NCI-H187 (cell line): ENCODE measurements around the gene AMFR.

Experiments
- DNase-seq, 2 experiments: peaks; one replicate each; lab custom pipeline; 2025; lab: John Stamatoyannopoulos, UW

AMFR gene

DNA sequence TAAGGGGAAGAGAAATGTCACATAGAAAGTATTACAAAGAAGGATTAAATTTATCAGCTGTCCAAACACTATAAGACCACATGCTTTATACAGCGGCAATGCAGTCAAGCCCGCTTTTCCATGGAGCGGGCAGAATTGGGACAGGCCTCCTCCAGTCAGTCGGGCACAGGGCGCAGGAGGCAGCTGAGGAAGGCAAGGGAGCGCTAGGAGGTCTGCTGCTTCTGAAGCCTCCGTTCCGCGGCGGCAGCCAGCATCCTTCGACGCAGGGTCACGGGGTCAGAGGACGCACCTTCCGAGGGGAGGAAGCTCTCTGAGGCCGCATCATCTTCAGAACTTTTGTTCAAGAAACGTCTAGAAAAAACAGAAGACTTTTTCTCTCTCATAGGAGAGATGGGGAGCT lies 62.6 kb downstream of the AMFR start:
- DNase-seq = no peak

DNA sequence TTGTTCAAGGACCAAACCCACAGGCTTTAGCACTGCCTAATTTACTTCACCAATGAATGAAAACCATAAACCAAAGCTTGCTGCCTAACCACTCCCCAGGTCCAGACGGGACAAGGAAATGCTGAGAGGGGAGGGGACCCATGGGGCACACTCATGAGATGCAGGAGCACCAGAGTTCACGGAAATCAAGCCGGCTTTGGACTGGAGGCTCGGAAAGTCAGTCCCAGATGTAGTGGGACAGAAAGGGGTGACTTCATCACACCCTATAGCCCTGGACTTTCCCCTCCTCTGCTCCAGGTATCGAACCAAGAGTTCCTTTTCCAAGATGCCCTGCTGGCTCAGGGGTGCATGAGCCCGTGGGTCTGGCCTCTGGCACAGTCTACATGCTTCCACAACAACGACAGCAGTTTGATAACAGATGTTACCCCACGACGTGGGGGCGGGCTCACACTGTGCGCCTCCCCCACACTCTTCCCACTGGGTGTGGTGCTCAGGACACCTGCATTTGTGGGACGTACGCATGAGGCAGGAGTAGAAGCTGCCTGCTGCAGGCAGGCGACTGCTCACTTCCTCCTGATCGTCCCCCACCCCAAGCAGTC lies 63.2 kb downstream of the AMFR start:
- DNase-seq = no peak

DNA sequence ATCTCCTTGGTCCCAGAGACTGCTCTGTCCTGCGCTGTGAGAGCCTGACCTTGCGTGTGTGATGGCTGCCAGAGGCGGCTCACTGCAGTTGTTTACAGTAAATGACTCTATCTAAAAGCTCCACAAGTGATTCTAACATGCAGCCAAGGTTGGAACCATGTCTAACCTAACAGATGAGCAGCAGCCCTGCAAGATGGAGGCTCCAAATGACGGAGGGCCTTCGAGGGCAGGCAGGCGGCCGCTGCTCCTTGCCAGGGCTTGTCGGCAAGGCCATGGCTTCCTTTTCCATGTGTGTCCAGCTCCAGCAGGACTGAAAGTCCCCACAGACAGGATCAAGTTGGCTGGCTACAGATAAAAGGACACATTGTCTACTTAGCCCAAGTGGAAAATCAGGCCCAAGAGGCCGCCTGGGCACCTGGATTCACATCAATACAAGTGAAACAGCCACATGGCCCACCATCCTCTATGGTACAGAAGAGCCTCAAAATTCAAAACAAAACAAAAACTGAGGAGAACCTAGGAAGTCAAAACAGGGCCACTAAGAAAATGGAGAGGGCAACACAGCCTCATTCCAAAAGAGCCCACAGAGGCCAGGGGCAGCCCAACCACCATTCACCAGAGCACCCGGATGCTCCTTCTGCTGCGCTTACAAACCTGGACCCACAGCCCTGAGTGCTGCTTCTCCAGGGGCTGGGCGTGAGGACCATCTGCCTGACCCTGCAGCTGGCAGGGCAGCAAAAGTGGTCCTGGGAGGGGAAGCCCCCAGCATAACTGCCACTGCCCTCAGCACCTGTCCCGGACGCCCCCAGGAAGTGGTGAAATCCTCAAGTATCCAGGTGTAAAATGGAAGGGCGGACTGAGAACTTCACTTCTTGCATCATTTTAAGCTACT lies 65.0 kb downstream of the AMFR start:
- no peak for DNase-seq

DNA sequence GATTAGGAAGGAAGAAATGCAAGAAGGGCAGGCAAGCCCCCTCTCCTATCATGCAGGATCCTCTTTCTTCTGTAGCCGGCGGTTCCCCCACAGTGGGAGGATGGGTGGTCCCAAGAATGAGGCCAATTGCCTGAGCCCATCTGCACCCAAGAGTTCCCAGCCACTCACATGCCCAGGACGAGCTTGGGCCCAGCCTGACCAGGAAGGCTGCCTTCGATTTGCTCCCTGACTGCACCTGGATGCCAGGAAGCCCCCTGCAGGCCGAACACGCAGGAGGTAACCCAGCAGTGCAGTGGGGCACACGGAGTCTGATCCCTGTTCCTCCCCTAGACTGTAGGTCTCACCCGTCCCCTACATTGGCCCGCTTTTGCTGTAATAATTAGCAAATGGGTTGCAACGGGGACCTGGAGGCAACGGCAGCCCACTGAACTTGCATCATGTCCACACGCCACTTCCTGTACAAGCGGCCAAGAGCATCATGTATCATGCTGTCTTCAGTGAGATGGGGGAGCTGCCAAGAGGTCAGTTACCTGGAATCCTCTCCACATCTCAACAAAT lies 67.5 kb downstream of the AMFR start:
- DNase-seq = no peak

DNA sequence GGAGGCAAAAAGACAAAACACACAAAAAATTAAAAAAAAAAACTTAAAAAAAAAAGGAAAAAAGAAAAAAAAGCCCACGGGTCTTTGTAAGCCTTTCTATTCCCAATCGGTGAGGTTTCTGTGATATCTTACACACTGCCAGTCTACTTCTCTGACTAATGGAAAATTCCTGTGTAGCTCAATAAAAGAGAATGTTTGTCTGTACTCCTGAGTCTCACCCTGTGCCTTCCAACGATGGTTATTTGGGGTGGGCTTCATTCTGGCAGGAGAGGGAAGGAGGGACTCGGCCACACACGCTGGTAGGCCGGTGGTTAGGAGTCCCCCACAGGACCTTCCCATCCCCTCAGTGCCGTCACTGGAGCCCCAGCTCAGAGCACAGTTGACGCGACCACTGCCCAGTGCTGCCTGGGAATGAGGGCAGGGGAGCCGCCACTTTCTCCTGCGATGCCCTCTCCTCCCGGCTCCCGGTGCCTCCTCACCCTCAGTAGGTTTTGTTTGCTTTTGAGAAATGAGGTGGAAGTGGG lies 68.0 kb downstream of the AMFR start:
- no peak for DNase-seq

DNA sequence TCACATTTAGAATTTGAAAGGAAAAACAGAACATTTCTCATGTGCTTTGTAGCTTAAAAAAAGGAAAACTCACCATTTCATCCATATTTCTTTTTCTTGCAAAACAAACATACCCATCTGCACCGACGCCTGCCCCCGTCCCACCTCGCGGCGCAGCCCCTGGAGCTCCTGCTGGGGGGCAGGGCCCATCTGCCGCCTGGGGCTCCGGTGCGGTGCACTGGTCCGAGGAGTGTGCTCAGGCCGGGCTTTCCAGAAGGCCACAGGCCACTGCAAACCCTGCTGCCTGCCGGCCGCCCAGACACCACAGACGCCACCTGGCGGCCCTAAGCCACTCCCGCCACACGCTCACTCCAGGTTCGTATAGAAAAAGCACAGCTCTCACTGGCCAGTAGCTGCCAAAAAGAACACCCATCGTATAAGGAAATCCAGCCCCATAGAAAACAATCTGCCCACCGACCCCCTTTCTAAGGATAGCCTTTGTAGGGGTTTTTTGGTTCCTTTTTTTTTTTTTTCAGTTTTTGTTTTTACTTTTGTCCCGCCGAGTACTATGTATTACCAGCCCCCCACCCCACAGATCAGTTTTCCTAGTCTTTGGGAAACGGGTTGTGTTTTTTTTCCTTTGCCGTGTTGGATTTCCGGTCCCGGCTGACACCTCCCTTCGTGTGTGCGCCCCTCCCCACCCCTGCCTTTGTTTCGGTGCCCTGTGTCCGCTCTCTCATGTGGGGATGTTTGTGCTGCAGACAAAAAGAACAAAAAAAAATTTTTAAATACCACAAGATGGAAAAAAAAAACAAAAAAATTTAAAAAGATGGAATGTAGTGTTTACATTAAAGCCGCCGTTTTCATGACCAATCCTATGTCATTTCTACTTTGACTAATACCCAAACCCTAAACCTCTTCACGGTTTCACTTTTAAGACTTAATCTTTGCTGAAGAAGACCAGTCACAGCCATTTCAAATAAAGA lies 68.8 kb downstream of the AMFR start:
- DNase-seq = peak in 1 of 2 experiments; percentile 9

DNA sequence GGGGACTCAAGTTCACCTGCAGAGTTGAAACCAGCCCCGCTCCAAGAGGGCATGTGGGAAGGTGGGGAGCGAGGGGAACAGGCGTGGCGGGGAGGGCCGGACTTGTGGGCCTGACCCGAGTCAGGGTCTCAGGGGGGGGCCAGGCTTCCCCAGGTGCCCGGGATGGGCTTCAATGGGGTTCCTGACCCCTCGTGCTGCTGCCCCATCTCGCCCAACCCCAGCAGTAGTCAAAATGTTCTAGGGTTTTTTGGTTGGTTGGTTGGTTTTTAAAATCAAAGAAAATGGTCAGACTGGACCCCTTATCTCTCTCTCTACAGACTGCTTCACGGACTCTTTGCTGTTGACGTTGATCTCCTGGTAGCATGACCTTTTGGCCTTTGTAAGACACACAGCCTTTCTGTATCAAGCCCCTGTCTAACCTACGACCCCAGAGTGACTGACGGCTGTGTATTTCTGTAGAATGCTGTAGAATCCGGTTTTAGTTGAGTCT lies 69.5 kb downstream of the AMFR start:
- DNase-seq = no peak

DNA sequence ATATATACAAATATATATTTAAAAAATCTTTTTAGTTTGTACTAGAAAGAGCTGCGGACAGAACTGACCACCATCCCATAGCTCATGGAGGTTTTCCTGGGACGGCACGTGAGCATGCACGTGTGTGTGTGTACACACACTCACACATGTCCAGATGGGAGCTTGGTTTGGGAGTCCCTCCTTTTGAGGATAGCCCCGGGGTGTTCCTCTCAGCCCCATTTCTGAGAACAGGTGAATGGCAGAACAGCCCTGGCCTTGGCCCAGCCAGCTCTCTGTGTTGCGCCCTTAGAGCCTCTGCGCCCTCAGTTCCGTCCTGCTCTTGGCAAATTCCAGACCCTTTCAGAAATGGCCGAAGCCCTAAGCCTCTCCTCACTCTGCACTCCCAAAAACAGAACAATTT lies 70.1 kb downstream of the AMFR start:
- no peak for DNase-seq

DNA sequence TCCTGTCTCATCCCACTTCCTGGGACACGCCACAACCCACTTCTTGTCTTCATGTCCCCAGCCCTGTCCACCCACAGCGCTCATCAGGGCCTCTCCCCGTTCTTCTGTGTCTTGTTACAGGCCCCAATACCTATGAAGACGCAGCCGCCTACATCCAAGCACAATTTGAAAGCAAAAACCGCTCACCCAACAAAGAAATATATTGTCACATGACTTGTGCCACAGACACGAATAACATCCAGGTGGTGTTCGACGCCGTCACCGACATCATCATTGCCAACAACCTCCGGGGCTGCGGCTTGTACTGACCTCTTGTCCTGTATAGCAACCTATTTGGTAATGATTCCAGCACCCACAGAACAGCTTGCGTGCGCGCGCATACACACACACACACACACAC lies 70.6 kb downstream of the AMFR start:
- no peak for DNase-seq

DNA sequence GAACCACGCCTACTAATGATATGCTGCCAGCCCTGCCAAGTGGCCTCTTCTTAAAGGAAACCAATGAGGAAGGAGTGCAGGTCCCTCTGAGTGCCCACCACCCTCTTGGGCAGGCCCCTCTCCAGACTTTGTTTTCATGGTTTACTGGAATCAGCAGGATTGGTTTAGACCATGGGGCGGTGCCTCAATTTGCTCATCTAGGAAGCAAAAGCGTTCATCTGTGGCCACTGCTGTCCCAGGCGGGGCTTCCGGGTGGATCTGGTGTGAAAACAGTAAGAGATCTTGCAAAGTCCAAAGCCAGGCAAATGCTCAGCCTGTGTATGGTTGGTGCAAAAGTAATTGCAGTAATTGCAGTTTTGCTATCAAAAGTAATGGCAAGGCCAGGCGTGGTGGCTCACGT lies 71.3 kb downstream of the AMFR start:
- no peak for DNase-seq

DNA sequence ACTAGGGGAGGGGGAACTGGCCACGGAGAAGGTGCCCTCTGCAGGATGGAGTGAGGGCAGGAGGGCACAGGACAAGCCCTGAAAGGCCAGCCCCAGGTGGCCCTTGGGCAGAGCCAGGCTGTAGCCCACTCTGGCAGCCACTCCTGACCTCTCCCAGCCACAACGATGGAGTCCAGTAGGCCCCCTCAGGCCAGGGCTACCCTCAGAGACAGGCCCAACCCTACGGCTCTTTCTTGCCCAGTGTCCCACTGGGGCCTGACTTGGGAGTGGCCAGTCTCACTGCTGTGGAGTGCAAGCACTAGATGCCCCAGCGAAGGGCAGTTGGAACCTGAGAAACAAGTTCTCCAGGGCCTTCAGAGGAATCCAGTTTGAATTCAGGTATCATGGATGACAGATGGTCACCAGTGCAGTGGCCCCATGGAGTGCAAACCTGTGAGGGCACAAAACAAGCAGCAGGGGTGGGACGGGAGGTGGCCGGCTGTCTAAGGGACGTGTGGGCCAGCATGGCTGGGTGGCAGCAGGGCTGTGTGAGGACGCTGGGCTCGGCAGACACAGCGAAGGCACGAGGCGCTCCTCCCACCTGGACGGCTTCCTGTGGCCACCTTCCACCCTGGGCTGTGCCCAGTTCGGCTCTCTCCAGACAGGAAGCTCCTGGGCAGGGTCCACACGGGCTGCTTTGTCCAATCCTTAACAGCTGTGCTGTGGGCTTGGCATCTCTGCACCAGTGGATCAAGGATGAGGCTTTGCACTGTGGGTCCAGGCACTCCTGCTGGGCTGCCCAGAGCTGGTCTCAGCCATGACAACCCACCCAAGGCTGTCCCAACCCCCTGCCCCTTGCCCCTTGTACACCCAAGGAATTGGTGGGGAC lies 72.1 kb downstream of the AMFR start:
- no peak for DNase-seq

DNA sequence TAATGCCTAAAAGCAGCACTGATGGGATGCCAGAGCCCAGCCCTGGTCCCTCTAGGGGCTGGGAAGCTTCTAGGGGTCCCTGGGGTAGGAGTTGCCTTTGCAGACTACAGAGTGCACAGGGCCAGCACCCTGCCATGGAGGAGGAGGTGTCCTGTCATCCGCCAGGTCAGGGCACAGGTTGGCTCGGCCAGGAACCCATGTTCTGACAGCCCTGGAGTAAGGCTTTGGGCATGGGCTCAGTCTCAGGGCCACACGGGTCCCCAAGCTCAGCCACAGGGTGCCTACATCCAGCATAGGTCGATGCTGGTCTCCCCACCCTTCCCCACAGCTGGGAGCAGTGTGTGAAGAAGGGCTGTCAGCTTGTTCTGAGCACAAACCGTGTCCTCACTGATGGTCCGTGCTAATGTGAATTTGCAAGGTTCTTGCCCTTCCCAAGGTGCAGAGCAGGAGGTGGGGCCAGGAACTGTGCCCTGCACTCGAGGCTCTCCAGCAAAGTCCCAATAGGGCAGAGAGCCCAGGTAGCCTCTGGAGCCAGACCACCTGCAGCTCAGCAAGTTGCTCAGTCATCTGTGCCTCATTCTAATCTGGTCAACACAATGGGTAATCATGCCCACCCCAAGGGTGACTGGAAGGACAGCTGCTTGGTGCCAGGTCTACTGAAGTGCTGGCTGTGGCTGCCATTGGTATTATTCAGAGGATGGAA lies 72.8 kb downstream of the AMFR start:
- no peak for DNase-seq

DNA sequence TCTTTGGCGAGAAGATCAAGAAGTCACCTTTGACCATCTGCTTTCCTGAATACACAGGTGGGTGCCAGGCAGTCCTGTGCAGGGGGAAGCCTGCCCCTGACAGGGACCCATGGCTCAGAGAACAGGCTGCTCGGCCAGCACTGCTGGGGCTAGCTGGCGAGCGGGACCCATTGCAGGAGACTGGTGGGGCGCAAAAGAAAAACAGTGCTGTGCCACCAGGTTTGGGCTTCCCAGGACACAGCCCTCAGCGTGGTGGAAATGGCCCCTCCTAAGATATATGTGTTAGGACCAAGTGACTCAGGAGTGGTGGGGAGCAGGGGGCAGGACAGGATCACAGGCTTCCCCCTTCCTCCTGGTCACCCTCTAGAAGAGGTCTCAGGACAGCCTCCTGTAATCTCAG lies 73.9 kb downstream of the AMFR start:
- no peak for DNase-seq

DNA sequence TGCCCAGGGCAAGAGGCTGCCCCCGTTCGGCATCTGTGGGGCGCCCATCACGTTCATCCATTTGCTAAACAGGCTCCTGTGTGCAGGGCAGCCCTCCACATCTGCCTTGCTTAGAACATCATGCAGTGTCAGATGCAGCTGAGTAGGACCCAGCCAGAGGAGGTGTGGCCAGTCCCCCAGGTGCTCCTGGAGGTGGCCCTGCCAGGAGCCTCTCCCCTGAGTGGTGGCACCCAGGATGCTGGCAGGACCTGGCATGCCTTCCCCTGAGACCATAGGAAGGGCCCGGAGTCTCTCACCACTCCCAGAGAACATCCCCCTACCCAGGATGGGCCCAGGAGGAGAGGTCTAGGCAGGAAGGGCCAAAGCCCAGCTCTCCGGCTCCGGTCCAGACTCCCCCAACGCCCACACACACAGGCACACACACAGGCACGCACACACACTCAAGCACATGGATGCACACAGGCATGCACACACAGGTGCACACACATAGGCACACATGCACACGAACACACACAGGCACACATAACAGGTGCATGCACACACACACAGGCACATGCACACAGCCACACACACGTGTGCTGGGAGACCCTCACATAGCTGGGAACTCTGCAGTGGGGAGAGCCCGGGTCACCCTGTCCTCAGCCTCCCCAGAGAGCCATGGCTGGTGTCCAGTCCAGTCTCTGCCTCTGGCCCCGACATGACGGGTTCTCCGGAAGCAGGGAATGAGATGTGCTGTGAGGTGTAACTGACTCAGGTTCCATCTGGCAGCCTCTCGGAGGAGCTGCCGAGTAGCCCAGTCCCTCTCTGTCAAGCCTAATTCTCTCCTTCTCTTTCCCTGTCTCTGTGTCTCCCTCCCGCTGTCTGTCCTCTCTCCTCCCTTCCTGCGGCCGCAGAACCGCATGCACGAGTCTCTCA lies 74.6 kb downstream of the AMFR start:
- DNase-seq = no peak

DNA sequence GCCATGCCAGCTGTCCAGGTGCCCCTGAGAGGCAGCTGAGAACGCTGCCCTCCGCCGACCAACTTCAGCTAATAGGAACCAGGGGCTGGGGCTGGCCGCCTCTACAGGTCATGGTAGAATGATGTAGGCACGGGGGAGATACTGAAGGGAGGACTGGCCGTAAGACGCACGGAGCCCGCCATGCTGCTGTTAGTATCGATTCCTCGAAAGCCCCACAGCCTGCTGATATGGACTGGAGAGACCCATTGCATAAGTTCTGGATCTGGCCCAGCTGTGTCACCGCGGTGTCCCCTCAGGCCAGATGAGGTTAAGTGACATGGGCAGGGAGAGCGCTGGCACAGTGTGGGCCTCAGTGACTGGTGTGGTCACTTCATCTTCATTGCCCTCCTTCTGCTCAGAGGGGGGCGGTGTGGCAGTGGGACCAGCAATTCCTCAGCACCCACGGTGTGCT lies 75.6 kb downstream of the AMFR start:
- no peak for DNase-seq

DNA sequence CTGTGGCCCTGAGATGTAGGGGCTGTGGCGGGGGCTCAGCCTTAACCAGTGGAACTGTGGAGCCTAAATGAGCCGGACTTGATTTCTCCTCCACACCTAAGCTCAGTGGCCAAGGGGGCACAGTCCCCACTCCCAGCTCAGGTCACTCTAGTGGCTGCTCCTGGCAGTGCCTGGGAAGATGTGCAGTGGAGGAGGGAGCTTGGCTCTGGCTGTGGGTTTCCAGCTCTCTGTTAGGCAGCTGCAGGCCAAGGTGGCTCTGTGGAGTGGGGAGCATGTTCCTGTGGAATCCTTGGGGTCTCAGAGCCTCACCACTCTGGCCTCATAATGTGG lies 76.3 kb downstream of the AMFR start:
- DNase-seq = no peak

DNA sequence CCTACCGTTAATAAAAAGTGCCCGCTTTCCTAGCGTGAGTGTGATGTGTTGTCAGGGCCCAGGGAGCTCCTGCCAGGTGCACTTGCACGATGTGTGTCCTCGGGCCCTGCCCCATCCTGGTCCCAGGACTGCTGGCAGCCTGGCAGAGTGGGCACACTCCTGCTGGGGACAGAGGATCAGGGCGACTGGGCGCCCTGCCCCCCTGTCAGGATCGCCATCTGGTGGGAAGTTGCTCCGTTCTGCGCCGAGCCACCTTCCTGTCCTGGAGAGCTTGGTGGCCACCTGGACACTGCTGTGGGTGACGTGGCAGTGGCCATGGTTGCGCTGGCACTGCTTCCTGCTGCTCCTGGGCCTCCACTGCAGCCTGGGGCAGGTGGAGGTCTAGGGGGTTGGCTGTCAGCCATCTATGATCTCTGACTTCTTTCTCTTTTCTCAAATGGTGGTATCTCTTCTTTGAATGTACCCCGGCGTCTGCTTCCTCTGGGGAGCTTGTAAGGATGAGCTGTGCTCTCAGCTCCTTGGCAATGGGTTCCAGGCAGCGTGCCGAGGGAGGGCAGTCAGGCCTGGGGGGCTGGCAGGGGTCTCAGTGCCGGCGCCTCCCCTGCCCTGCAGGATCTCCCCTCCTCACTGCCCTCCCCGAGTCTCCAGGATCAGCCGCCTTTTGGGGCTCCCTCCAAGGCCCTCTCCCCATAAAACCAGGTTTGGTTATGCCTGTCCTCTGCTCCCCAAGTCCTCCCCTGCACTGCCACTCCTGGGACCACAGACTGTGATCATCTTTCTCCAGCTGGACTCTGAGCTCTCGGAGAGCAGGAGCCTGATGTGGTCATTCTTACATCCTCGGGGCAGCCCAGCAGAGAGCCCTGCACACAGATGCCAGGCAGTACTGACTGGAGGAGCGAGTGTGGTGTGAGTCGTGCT lies 76.9 kb downstream of the AMFR start:
- no peak for DNase-seq

DNA sequence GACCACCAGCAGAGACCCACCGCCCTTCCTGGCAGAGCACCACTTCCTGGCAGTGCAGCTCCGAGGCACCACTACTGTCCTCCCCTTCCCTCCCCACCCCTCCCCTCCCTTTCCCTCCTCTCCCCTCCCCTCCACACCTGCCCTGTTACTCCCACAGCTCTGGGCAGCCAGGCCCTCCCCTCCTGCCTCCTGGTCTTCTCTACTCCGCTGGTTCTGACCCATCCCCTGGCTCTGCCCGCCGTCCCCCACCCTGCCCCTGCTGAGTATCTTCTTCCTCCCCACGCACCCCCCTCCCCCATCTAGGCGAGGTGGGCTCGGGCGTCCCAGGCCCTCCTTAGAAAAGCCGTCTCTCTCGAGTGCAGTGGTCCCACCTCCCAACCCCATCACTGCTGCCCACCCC lies 77.7 kb downstream of the AMFR start:
- no peak for DNase-seq
